LNCaP clone FGC (cell line): ENCODE data around the gene ANKH.
"Not testable (repeated sequence)": the region's sequence is repeated elsewhere in the genome, so short reads cannot be mapped to it uniquely, and the experiment has no call there.

Experiments used
- DNase-seq: peaks from one replicate; pipeline ENCODE4 v3.0.0-alpha.2; 2011; ENCODE audit warnings: low read depth
- H3K4me3 ChIP-seq: 2 replicates; pipeline ENCODE4 v1.5.1; 2011; ENCODE audit warnings: mild to moderate bottlenecking, low read depth, low read length, control low read depth
- CTCF ChIP-seq: IDR thresholded peaks from 2 replicates; pipeline ENCODE4 v1.5.1; 2012; ENCODE audit warnings: mild to moderate bottlenecking; ENCODE audit not compliant: control insufficient read depth, insufficient read depth; ENCODE audit errors: extremely low read depth

ANKH gene

GRCh38 chr5:14821100-14821845, 50.3 kb downstream of the ANKH start:
- no peak for TF ChIP-seq CTCF
- no peak for DNase-seq
- H3K4me3 ChIP-seq = no peak overlapping the region

GRCh38 chr5:14818931-14819790, 52.4 kb downstream of the ANKH start:
- DNase-seq = no peak
- no peak for TF ChIP-seq CTCF
- H3K4me3 ChIP-seq = no peak overlapping the region

- not testable (repeated sequence) for DNase-seq, H3K4me3 ChIP-seq
Measured at GRCh38 chr5:14817762-14818136, 53.8 kb downstream of the ANKH start.

GRCh38 chr5:14816999-14817761, 54.4 kb downstream of the ANKH start:
- no peak for DNase-seq
- no peak for TF ChIP-seq CTCF
- no peak overlapping the region for H3K4me3 ChIP-seq

- TF ChIP-seq CTCF = no peak
- no peak overlapping the region for H3K4me3 ChIP-seq
- DNase-seq = no peak
Measured at GRCh38 chr5:14816374-14816998, 55.1 kb downstream of the ANKH start.

- no peak for DNase-seq
- no peak for TF ChIP-seq CTCF
- H3K4me3 ChIP-seq = no peak overlapping the region
Measured at GRCh38 chr5:14813747-14814146, 57.8 kb downstream of the ANKH start.
